Endodermal cell (in vitro differentiated cells): ENCODE measurements around the gene PPM1L. TPM values are rescaled to one million over a fixed set of nuclear protein-coding genes. Genes with fewer than 3 reads are reported as not detected.

Experiments used
- DNase-seq: peaks from one replicate; pipeline ENCODE4 v3.0.0-alpha.2; 2017
- H3K27ac ChIP-seq: 2 replicates; pipeline ENCODE4 v1.5.1; 2013; ENCODE audit warnings: mild to moderate bottlenecking, low read depth, low read length, moderate library complexity
- H3K27me3 ChIP-seq: 2 replicates; pipeline ENCODE4 v1.6.1; 2013; ENCODE audit warnings: mild to moderate bottlenecking, low read length, moderate library complexity; ENCODE audit not compliant: insufficient read depth, control insufficient read depth, poor library complexity, severe bottlenecking
- H3K36me3 ChIP-seq: 2 replicates; pipeline ENCODE4 v1.7.0; 2013; ENCODE audit warnings: mild to moderate bottlenecking, low read length, moderate library complexity; ENCODE audit not compliant: control insufficient read depth, insufficient read depth
- H3K4me1 ChIP-seq: one replicate; pipeline ENCODE4 v1.7.0; 2013; ENCODE audit warnings: low read length; ENCODE audit not compliant: control insufficient read depth, insufficient read depth
- H3K4me3 ChIP-seq: 2 replicates; pipeline ENCODE4 v1.5.1; 2013; ENCODE audit warnings: mild to moderate bottlenecking, low read length, moderate library complexity
- H3K9ac ChIP-seq: 2 replicates; pipeline ENCODE4 v1.6.1; 2013; ENCODE audit warnings: mild to moderate bottlenecking, low read length, moderate library complexity; ENCODE audit not compliant: poor library complexity, severe bottlenecking; ENCODE audit errors: extremely low read depth
- H3K9me3 ChIP-seq: 2 replicates; pipeline ENCODE4 v1.6.1; 2013; ENCODE audit warnings: mild to moderate bottlenecking, low read length, moderate library complexity; ENCODE audit not compliant: control insufficient read depth
- H3K27ac Mint-ChIP-seq: 2 replicates; pipeline ENCODE4 v1.8.0; 2020; ENCODE audit warnings: mixed read lengths
- H3K27me3 Mint-ChIP-seq: 2 replicates; pipeline ENCODE4 v1.8.0; 2021; ENCODE audit warnings: mild to moderate bottlenecking, mixed read lengths; ENCODE audit not compliant: insufficient read depth
- H3K36me3 Mint-ChIP-seq: 2 replicates; pipeline ENCODE4 v1.8.0; 2020; ENCODE audit warnings: low read depth, mixed read lengths
- H3K4me1 Mint-ChIP-seq: 2 replicates; pipeline ENCODE4 v1.8.0; 2020; ENCODE audit warnings: mixed read lengths
- H3K4me3 Mint-ChIP-seq: 2 replicates; pipeline ENCODE4 v1.8.0; 2020; ENCODE audit warnings: mild to moderate bottlenecking, moderate library complexity, mixed read lengths
- H3K9me3 Mint-ChIP-seq: 2 replicates; pipeline ENCODE4 v1.8.0; 2020; ENCODE audit warnings: mild to moderate bottlenecking, mixed read lengths
- WGBS, 2 experiments: methylation state at CpG; one replicate each; pipeline versions ENCODE4 v1.1.5 to v1.1.7; 2013; ENCODE audit warnings: missing lambda C conversion rate in 2 of 2, mixed read lengths in 1 of 2; ENCODE audit not compliant: insufficient coverage in 1 of 2, insufficient read length in 1 of 2; 5-methylcytosine and 5-hydroxymethylcytosine counted together
- total RNA-seq, 2 donors: library from RNA; stranded (reverse); fragmentation: NEBNext Ultra II Directional in 1 of 2; extraction: Animal tissue kit (Norgen Biotek cat#: 25700) in 1 of 2; gene quantifications; 2 replicates in 1 of 2; 3 replicates in 1 of 2; pipeline ENCODE4 v1.2.1, GENCODE V29; 2021
- TF ChIP-seq, protein P1 (sequence below): fragments of 200-600 bp; sonication (generic); conservative IDR thresholded peaks from 2 replicates; pipeline ENCODE4 v1.5.0; 2021; ENCODE audit warnings: antibody characterized with exemption, mild to moderate bottlenecking

PPM1L gene
- total RNA-seq, 2 donors from 2014 or later = 1.6 to 3.3 TPM

DNA sequence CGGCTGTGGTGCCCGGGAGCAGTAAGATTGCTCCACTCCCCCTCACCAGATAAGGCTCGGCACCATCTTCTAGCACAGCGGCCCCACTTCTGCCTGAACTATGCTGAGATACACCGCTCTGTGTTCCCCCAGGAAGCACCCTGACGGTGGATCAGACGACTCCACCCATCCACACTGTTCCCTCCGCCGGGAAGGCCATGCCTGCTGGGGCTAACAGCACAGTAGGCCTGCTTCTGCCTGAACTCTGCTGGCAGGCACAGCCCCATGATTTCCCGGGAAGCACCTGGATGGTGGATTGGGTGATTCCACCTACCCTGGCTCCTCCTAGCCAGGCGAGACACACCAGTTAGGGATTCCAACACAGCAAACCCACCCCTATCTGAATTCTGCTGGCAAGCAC, 36.3 kb upstream of the PPM1L start:
- Mint-ChIP-seq H3K9me3 (peaks cover under 1% of the 10 kb centered on the region), H3K4me1 (peaks cover 3% of the 10 kb centered on the region), H3K36me3 (no peaks in the 10 kb centered on the region), H3K4me3 (no peak overlapping the region), H3K27ac (no peak overlapping the region), H3K27me3 (no peaks in the 10 kb centered on the region)
- no peak for DNase-seq
- H3K27ac ChIP-seq = no peak overlapping the region
- no peaks in the 10 kb centered on the region for H3K27me3 ChIP-seq
- H3K9ac ChIP-seq = no peak overlapping the region
- H3K4me1 ChIP-seq = no peaks in the 10 kb centered on the region
- H3K9me3 ChIP-seq = no peaks in the 10 kb centered on the region
- TF ChIP-seq, protein P1, sequence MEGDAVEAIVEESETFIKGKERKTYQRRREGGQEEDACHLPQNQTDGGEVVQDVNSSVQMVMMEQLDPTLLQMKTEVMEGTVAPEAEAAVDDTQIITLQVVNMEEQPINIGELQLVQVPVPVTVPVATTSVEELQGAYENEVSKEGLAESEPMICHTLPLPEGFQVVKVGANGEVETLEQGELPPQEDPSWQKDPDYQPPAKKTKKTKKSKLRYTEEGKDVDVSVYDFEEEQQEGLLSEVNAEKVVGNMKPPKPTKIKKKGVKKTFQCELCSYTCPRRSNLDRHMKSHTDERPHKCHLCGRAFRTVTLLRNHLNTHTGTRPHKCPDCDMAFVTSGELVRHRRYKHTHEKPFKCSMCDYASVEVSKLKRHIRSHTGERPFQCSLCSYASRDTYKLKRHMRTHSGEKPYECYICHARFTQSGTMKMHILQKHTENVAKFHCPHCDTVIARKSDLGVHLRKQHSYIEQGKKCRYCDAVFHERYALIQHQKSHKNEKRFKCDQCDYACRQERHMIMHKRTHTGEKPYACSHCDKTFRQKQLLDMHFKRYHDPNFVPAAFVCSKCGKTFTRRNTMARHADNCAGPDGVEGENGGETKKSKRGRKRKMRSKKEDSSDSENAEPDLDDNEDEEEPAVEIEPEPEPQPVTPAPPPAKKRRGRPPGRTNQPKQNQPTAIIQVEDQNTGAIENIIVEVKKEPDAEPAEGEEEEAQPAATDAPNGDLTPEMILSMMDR = no peak
- H3K4me3 ChIP-seq = no peak overlapping the region
- no peaks in the 10 kb centered on the region for H3K36me3 ChIP-seq
- 91 to 95% methylated on average over 5 to 11 of the region's 11 CpGs for WGBS, 2 experiments

DNA sequence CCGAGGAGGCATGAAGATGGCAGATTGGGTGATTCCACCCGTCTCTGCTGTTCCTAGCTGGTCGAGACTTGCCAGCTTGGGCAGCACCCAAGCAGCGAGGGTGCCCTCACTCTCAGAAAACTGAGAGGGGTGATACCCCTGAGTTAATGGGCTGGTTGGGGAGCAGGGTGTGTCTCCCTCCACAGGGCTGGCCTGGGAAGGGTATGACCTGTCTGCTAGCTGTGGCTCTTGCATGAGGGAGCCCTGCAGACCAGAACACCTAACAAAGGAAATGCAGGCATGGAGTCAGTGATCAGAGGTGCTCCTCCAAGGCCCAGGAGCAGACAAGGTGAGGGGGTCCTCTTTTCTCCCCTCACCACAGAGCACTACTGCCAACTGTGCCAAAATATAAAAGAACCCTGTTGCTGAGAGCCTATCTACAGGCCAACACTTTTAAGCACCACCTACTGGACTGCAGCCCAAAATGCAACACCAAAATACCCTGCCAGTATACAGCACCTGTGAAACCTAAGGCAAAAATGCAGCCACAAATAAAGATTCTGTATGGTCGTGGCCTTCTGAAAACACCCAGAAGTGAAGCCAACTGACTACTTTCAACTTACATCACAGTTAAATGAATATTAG, 35.8 kb upstream of the PPM1L start:
- Histone ChIP-seq H3K27ac (no peak overlapping the region), H3K9me3 (no peaks in the 10 kb centered on the region), H3K36me3 (no peaks in the 10 kb centered on the region), H3K27me3 (no peaks in the 10 kb centered on the region), H3K9ac (no peak overlapping the region), H3K4me3 (no peak overlapping the region), H3K4me1 (no peaks in the 10 kb centered on the region)
- Mint-ChIP-seq H3K9me3 (peaks cover 5% of the 10 kb centered on the region), H3K4me3 (no peak overlapping the region), H3K27me3 (no peaks in the 10 kb centered on the region), H3K36me3 (no peaks in the 10 kb centered on the region), H3K4me1 (peaks cover 3% of the 10 kb centered on the region), H3K27ac (no peak overlapping the region)
- WGBS, 2 experiments = 60 to 85% methylated on average over 1 to 5 of the region's 5 CpGs
- DNase-seq = peak; percentile 65
- TF ChIP-seq, protein P1 = peak; percentile 70

DNA sequence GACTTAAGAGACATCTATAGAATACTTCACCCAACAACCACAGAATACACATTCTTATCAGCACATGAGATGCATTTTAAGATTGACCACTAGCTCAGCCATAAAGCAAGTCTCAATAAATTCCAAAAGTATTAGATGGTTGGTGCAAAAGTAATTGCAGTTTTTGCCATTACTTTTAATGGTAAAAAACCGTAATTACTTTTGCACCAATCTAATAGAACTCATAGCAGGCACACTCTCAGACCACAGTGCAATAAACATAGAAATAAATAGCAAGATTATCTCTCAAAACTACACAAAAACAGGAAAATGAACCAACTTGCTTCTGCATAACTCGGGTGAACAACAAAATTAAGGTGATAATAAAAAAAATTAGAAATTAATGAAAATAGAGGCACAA, 33.7 kb upstream of the PPM1L start:
- Histone ChIP-seq H3K9ac (no peak overlapping the region), H3K4me1 (no peaks in the 10 kb centered on the region), H3K9me3 (no peaks in the 10 kb centered on the region), H3K4me3 (no peak overlapping the region), H3K27me3 (no peaks in the 10 kb centered on the region), H3K27ac (no peak overlapping the region), H3K36me3 (no peaks in the 10 kb centered on the region)
- H3K27me3 Mint-ChIP-seq = no peaks in the 10 kb centered on the region
- H3K27ac Mint-ChIP-seq = no peak overlapping the region
- TF ChIP-seq, protein P1 = no peak
- peaks cover 3% of the 10 kb centered on the region for H3K4me1 Mint-ChIP-seq
- no peaks in the 10 kb centered on the region for H3K36me3 Mint-ChIP-seq
- H3K9me3 Mint-ChIP-seq = peaks cover 5% of the 10 kb centered on the region
- DNase-seq = no peak
- H3K4me3 Mint-ChIP-seq = no peak overlapping the region
- 80 to 87% methylated on average over 1 to 2 of the region's 2 CpGs for WGBS, 2 experiments
